Mesendoderm (in vitro differentiated cells): Measurements from ENCODE around the gene ZNF567.
"Not testable (repeated sequence)": the region's sequence is repeated elsewhere in the genome, so short reads cannot be mapped to it uniquely, and the experiment has no call there.

Experiments
- DNase-seq: peaks from one replicate; pipeline ENCODE4 v3.0.0; 2013
- H2AK5ac ChIP-seq: 2 replicates; pipeline ENCODE4 v1.6.1; 2013; ENCODE audit warnings: low read length, inconsistent platforms
- H2BK120ac ChIP-seq: 2 replicates; pipeline ENCODE4 v1.6.1; 2013; ENCODE audit warnings: low read depth, mild to moderate bottlenecking, low read length, moderate library complexity, mixed read lengths
- H2BK15ac ChIP-seq: replicated peaks from 2 replicates; pipeline ENCODE4 v1.6.1; 2013; ENCODE audit warnings: low read depth, mild to moderate bottlenecking, moderate library complexity
- H2BK5ac ChIP-seq: 2 replicates; pipeline ENCODE4 v1.6.1; 2013; ENCODE audit warnings: low read length, inconsistent platforms
- H3K18ac ChIP-seq: 2 replicates; pipeline ENCODE4 v1.6.1; 2013; ENCODE audit warnings: mild to moderate bottlenecking, low read length, mixed read lengths
- H3K23ac ChIP-seq: one replicate; pipeline ENCODE4 v1.6.1; 2013; ENCODE audit warnings: low read length
- H3K27ac ChIP-seq: 2 replicates; pipeline ENCODE4 v1.5.1; 2013; ENCODE audit warnings: low read depth, mild to moderate bottlenecking, inconsistent platforms, low read length, moderate library complexity
- H3K27me3 ChIP-seq: 2 replicates; pipeline ENCODE4 v1.6.1; 2013; ENCODE audit warnings: low read length, control low read depth, mild to moderate bottlenecking, inconsistent platforms; ENCODE audit not compliant: insufficient read depth, poor library complexity
- H3K36me3 ChIP-seq: 2 replicates; pipeline ENCODE4 v1.6.1; 2013; ENCODE audit warnings: low read length, inconsistent platforms; ENCODE audit not compliant: control insufficient read depth, insufficient read depth
- H3K4ac ChIP-seq: one replicate; pipeline ENCODE4 v1.6.1; 2013; ENCODE audit warnings: low read depth, mild to moderate bottlenecking, low read length, moderate library complexity
- H3K4me1 ChIP-seq: 2 replicates; pipeline ENCODE4 v1.6.1; 2013; ENCODE audit warnings: low read depth, low read length, inconsistent platforms; ENCODE audit not compliant: control insufficient read depth
- H3K4me2 ChIP-seq: 2 replicates; pipeline ENCODE4 v1.6.1; 2013; ENCODE audit warnings: low read length
- H3K4me3 ChIP-seq: 2 replicates; pipeline ENCODE4 v1.5.1; 2013; ENCODE audit warnings: mild to moderate bottlenecking, low read length
- H3K56ac ChIP-seq: one replicate; pipeline ENCODE4 v1.6.1; 2013; ENCODE audit warnings: low read length
- H3K79me1 ChIP-seq: 2 replicates; pipeline ENCODE4 v1.6.1; 2013; ENCODE audit warnings: low read length, inconsistent platforms
- H3K79me2 ChIP-seq: 2 replicates; pipeline ENCODE4 v1.6.1; 2013; ENCODE audit warnings: mild to moderate bottlenecking, low read length; ENCODE audit not compliant: control insufficient read depth, insufficient read depth
- H3K9ac ChIP-seq: 2 replicates; pipeline ENCODE4 v1.6.1; 2013; ENCODE audit warnings: low read length, inconsistent platforms
- H4K5ac ChIP-seq: one replicate; pipeline ENCODE4 v1.6.1; 2013; ENCODE audit warnings: low read length
- H4K8ac ChIP-seq: one replicate; pipeline ENCODE4 v1.6.1; 2013; ENCODE audit warnings: low read depth, mild to moderate bottlenecking, control low read depth, low read length, moderate library complexity
- WGBS: extraction: QIAGEN DNeasy Blood & Tissue Kit; methylation state at CpG from one replicate; pipeline ENCODE4 v1.1.7; 2013; ENCODE audit warnings: low lambda C conversion rate, missing lambda C conversion rate; ENCODE audit not compliant: insufficient coverage; ENCODE audit errors: extremely low coverage; 5-methylcytosine and 5-hydroxymethylcytosine counted together

ZNF567 gene

GRCh38 chr19:36745870-36746269 is 58.5 kb downstream of the ZNF567 start:
- Histone ChIP-seq H3K4me3 (peak overlapping the region; percentile 37), H2BK5ac (no peak overlapping the region), H3K36me3 (peaks cover 31% of the 10 kb centered on the region), H3K4me1 (no peaks in the 10 kb centered on the region), H3K56ac (no peak overlapping the region), H2BK120ac (no peak overlapping the region), H4K8ac (no peak overlapping the region), H3K79me1 (peaks cover 2% of the 10 kb centered on the region), H2AK5ac (no peak overlapping the region), H3K9ac (no peak overlapping the region), H3K79me2 (no peaks in the 10 kb centered on the region), H2BK15ac (no peak overlapping the region), H3K27me3 (no peaks in the 10 kb centered on the region), H4K5ac (no peak overlapping the region), H3K23ac (no peak overlapping the region), H3K18ac (no peak overlapping the region), H3K4me2 (no peak overlapping the region), H3K4ac (no peak overlapping the region), H3K27ac (no peak overlapping the region)
- WGBS: no CpG with 5 or more reads among the region's 4 CpGs
- peak; percentile 50 for DNase-seq

- no peak overlapping the region for H3K9ac ChIP-seq
- no peaks in the 10 kb centered on the region for H3K79me2 ChIP-seq
- WGBS: no CpG with 5 or more reads among the region's 10 CpGs
- H3K79me1 ChIP-seq: peaks cover 2% of the 10 kb centered on the region
- no peak overlapping the region for H4K5ac ChIP-seq
- H3K23ac ChIP-seq: no peak overlapping the region
- H3K4me3 ChIP-seq: peak overlapping the region; percentile 41
- H2AK5ac ChIP-seq: no peak overlapping the region
- H3K4me1 ChIP-seq: no peaks in the 10 kb centered on the region
- H2BK5ac ChIP-seq: no peak overlapping the region
- no peak overlapping the region for H3K56ac ChIP-seq
- no peaks in the 10 kb centered on the region for H3K27me3 ChIP-seq
- no peak overlapping the region for H3K27ac ChIP-seq
- no peak overlapping the region for H3K4me2 ChIP-seq
- H4K8ac ChIP-seq: no peak overlapping the region
- peaks cover 35% of the 10 kb centered on the region for H3K36me3 ChIP-seq
- no peak overlapping the region for H2BK120ac ChIP-seq
- no peak overlapping the region for H2BK15ac ChIP-seq
- H3K18ac ChIP-seq: no peak overlapping the region
- peak; percentile 25 for DNase-seq
- H3K4ac ChIP-seq: no peak overlapping the region
These were observed 60.3 kb downstream of the ZNF567 start for GRCh38 chr19:36747750-36748149.

- H2AK5ac ChIP-seq: no peak overlapping the region
- no peak overlapping the region for H3K9ac ChIP-seq
- peak; percentile 47 for DNase-seq
- no peak overlapping the region for H2BK5ac ChIP-seq
- H3K4me3 ChIP-seq: peak overlapping the region; percentile 50
- H3K23ac ChIP-seq: no peak overlapping the region
- H3K36me3 ChIP-seq: peaks cover 37% of the 10 kb centered on the region
- H3K4me1 ChIP-seq: no peaks in the 10 kb centered on the region
- no peak overlapping the region for H3K4ac ChIP-seq
- H3K56ac ChIP-seq: no peak overlapping the region
- no CpG with 5 or more reads among the region's 10 CpGs for WGBS
- peaks cover 2% of the 10 kb centered on the region for H3K79me1 ChIP-seq
- H3K18ac ChIP-seq: no peak overlapping the region
- no peaks in the 10 kb centered on the region for H3K27me3 ChIP-seq
- no peak overlapping the region for H2BK120ac ChIP-seq
- no peaks in the 10 kb centered on the region for H3K79me2 ChIP-seq
- H4K5ac ChIP-seq: no peak overlapping the region
- no peak overlapping the region for H2BK15ac ChIP-seq
- H3K4me2 ChIP-seq: no peak overlapping the region
- H4K8ac ChIP-seq: no peak overlapping the region
- H3K27ac ChIP-seq: no peak overlapping the region
These were observed 61.2 kb downstream of the ZNF567 start for GRCh38 chr19:36748431-36749275.

- not testable (repeated sequence) for H3K56ac ChIP-seq, H3K23ac ChIP-seq, H2BK120ac ChIP-seq, H2AK5ac ChIP-seq, H2BK5ac ChIP-seq, H3K4me2 ChIP-seq, H2BK15ac ChIP-seq, H3K27ac ChIP-seq, H4K5ac ChIP-seq, H3K4ac ChIP-seq, H3K18ac ChIP-seq, H3K4me1 ChIP-seq, H4K8ac ChIP-seq, H3K79me1 ChIP-seq, H3K79me2 ChIP-seq, H3K9ac ChIP-seq, H3K27me3 ChIP-seq
- peak; percentile 11 for DNase-seq
- no CpG with 5 or more reads among the region's 8 CpGs for WGBS
- Histone ChIP-seq H3K4me3 (peak overlapping the region; percentile 50), H3K36me3 (peaks cover 37% of the 10 kb centered on the region)
These were observed 62.2 kb downstream of the ZNF567 start for GRCh38 chr19:36749613-36750012.

- Histone ChIP-seq H3K4me3 (peak overlapping the region; percentile 50), H3K4ac (no peak overlapping the region), H3K4me1 (no peaks in the 10 kb centered on the region), H3K79me1 (peaks cover 2% of the 10 kb centered on the region), H2BK5ac (no peak overlapping the region), H3K23ac (no peak overlapping the region), H2AK5ac (no peak overlapping the region), H3K56ac (no peak overlapping the region), H4K8ac (no peak overlapping the region), H2BK15ac (no peak overlapping the region), H2BK120ac (no peak overlapping the region), H4K5ac (no peak overlapping the region), H3K4me2 (no peak overlapping the region), H3K27me3 (no peaks in the 10 kb centered on the region), H3K79me2 (no peaks in the 10 kb centered on the region), H3K18ac (no peak overlapping the region), H3K27ac (no peak overlapping the region), H3K9ac (no peak overlapping the region), H3K36me3 (peaks cover 38% of the 10 kb centered on the region)
- WGBS: no CpG with 5 or more reads among the region's 4 CpGs
- DNase-seq: peak; percentile 20
These were observed 62.8 kb downstream of the ZNF567 start for GRCh38 chr19:36750066-36750691.
